Gastrocnemius medialis (tissue), 4 donors: Measurements from ENCODE around the gene TRIM44. TPM values are rescaled to one million over a fixed set of nuclear protein-coding genes. Genes with fewer than 3 reads are reported as not detected.

Experiments
- ATAC-seq, 2 donors: fragments of 150-250 bp; one replicate each; pipeline ENCODE4 v1.9.1; 2016
- DNase-seq, 2 donors: peaks; one replicate each; pipeline ENCODE4 v3.0.0-alpha.2; 2019
- H3K27ac ChIP-seq, 4 donors: fragments of 200-600 bp; sonication (generic); 1 replicate in 1 of 4; 2 replicates in 3 of 4; pipeline ENCODE4 v1.5.1; 2016 to 2018; ENCODE audit warnings: mild to moderate bottlenecking in 2 of 4, moderate library complexity in 1 of 4
- H3K27me3 ChIP-seq, 3 donors: fragments of 200-600 bp; sonication (generic) in 2 of 3; 1 replicate in 1 of 3; 2 replicates in 2 of 3; pipeline versions ENCODE4 v1.5.1 to v1.6.0; 2016 to 2019; ENCODE audit warnings: mild to moderate bottlenecking in 1 of 3, moderate library complexity in 1 of 3
- H3K36me3 ChIP-seq, 2 donors: fragments of 200-600 bp; sonication (generic) in 1 of 2; one replicate each; pipeline ENCODE4 v1.5.1; 2017 to 2018
- H3K4me1 ChIP-seq, 2 donors: fragments of 200-600 bp; sonication (generic) in 1 of 2; one replicate each; pipeline ENCODE4 v1.5.1; 2016 to 2017; ENCODE audit warnings: mild to moderate bottlenecking in 2 of 2
- H3K4me3 ChIP-seq, 4 donors: fragments of 200-600 bp; sonication (generic) in 3 of 4; 1 replicate in 1 of 4; 2 replicates in 3 of 4; pipeline ENCODE4 v1.5.1; 2016 to 2019; ENCODE audit warnings: mild to moderate bottlenecking in 2 of 4
- H3K9me3 ChIP-seq, 3 donors: fragments of 200-600 bp; sonication (generic) in 2 of 3; 1 replicate in 1 of 3; 2 replicates in 2 of 3; pipeline ENCODE4 v1.5.1; 2016 to 2019
- POLR2A ChIP-seq, 2 donors: fragments of 450-650 bp; IDR thresholded peaks; one replicate each; pipeline ENCODE4 v1.6.1; 2017; ENCODE audit warnings: antibody characterized with exemption in 2 of 2, mild to moderate bottlenecking in 2 of 2, moderate library complexity in 2 of 2
- in situ Hi-C, 4 donors: fragments of 200-750 bp; cut with MboI; loops; one replicate each; pipeline versions ENCODE4 v1.15.0 to v1.8.0; 2017; ENCODE audit warnings: low sequenced_read_pairs in 4 of 4
- intact Hi-C: fragments of 100-400 bp; cut with DNase I; formaldehyde crosslinking; loops from one replicate; pipeline ENCODE4 v1.15.1; 2023; ENCODE audit warnings: low total_unique reads
- total RNA-seq, 4 donors: library from RNA; depleted of rRNA; stranded (reverse); fragments of >200 nt; gene quantifications; one replicate each; pipeline versions ENCODE4 v1.1.0 to v1.2.3, GENCODE V29; 2016
- TF ChIP-seq, protein P1 (sequence below), 5 experiments: fragments of 450-650 bp in 3 of 5; fragments of 200-600 bp in 2 of 5; sonication (generic) in 2 of 5; IDR thresholded peaks in 4 of 5; conservative IDR thresholded peaks in 1 of 5; 1 replicate in 4 of 5; 2 replicates in 1 of 5; pipeline ENCODE4 v1.5.1; 2016 to 2019; ENCODE audit warnings: antibody characterized with exemption in 5 of 5, mild to moderate bottlenecking in 3 of 5, moderate library complexity in 3 of 5

The TRIM44 gene
- total RNA-seq, 4 donors from 2014 or later: 25.5 to 30.5 (median 26.2) TPM

DNA sequence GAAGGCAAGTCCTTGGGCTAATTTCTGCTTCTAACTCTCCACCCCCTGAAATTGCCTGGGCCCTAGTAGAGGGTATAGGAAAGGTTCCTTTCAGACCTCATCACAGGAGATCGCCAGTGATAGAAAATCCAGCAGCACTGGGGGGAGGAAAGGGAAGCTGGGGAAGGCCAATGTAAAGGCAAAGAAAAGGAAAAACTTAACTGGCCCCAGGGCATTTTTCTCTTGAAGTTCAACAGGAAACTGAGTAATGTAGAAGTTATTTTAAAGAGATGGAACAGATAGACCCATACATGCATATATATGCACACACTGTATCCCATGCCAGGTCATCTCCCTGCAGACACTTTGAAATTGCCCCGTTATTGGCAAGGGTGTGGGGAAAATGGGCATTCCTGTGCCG, 134.0 kb downstream of the TRIM44 start:
- TF ChIP-seq, protein P1, sequence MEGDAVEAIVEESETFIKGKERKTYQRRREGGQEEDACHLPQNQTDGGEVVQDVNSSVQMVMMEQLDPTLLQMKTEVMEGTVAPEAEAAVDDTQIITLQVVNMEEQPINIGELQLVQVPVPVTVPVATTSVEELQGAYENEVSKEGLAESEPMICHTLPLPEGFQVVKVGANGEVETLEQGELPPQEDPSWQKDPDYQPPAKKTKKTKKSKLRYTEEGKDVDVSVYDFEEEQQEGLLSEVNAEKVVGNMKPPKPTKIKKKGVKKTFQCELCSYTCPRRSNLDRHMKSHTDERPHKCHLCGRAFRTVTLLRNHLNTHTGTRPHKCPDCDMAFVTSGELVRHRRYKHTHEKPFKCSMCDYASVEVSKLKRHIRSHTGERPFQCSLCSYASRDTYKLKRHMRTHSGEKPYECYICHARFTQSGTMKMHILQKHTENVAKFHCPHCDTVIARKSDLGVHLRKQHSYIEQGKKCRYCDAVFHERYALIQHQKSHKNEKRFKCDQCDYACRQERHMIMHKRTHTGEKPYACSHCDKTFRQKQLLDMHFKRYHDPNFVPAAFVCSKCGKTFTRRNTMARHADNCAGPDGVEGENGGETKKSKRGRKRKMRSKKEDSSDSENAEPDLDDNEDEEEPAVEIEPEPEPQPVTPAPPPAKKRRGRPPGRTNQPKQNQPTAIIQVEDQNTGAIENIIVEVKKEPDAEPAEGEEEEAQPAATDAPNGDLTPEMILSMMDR (IDR thresholded peaks at IDR 0.05 in 4 of 5, conservative IDR thresholded peaks at IDR 0.05 in 1 of 5): no peak
- TF ChIP-seq POLR2A (IDR thresholded peaks at IDR 0.05): no peak
- ATAC-seq (no peak), DNase-seq (no peak)
- Histone ChIP-seq H3K36me3 (no peaks in the 10 kb centered on the region), H3K27me3 (no peaks in the 10 kb centered on the region), H3K4me1 (peaks cover 27 to 47% of the 10 kb centered on the region in 2 donors), H3K9me3 (no peaks in the 10 kb centered on the region), H3K4me3 (no peak overlapping the region), H3K27ac (no peak overlapping the region)
- in situ Hi-C loops (no loop called here), intact Hi-C loops (no loop called here)

DNA sequence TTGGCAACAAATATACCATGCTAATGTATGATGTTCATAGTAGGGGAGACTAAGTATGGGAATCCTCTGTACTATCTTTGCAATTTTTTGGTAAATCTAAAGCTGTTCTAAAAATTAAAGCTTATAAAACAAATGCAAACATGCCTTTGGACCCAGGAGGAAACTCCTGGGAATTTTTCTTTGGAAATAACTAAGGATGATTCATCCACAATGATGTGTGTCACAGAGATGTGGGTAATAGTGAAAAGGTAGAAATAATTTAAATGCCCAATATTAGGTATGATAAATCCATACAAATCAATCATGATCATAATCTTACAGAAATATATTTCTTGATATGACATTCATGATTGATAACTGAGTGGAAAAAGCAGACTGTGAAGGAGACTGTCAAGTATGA, 135.8 kb downstream of the TRIM44 start:
- DNase-seq: no peak
- intact Hi-C loops: no loop called here
- no peak overlapping the region for H3K4me3 ChIP-seq
- no peaks in the 10 kb centered on the region for H3K9me3 ChIP-seq
- no peak for TF ChIP-seq POLR2A (IDR thresholded peaks at IDR 0.05)
- TF ChIP-seq, protein P1 (IDR thresholded peaks at IDR 0.05 in 4 of 5, conservative IDR thresholded peaks at IDR 0.05 in 1 of 5): no peak
- in situ Hi-C loops: no loop called here
- no peak overlapping the region for H3K27ac ChIP-seq
- ATAC-seq: no peak
- H3K36me3 ChIP-seq: no peaks in the 10 kb centered on the region
- H3K27me3 ChIP-seq: no peaks in the 10 kb centered on the region
- H3K4me1 ChIP-seq: peaks cover 12 to 34% of the 10 kb centered on the region in 2 donors

DNA sequence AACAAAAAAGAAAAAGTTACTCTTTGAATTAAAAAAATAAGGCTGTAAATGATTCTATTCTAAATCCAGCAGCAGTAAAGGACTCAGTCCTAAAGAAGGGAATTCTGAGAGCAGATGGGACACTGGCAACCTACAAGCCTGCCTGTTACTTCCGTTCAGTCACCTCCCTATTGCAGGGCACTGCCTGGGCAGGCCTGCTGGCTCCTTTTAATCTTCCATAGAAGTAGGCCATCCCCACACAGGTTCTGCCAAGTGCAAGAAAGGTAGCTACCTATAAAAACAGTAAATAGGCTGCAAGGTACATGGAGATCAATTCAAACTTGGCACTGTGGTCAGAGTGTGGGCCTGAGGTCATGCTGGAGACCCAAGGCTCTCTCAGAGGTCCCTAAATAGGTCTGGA, 136.4 kb downstream of the TRIM44 start:
- ATAC-seq (no peak), DNase-seq (no peak)
- Histone ChIP-seq H3K27ac (no peak overlapping the region), H3K4me1 (peaks cover 11 to 37% of the 10 kb centered on the region in 2 donors), H3K36me3 (no peaks in the 10 kb centered on the region), H3K4me3 (no peak overlapping the region), H3K9me3 (no peaks in the 10 kb centered on the region), H3K27me3 (no peaks in the 10 kb centered on the region)
- intact Hi-C loops (no loop called here), in situ Hi-C loops (no loop called here)
- TF ChIP-seq, protein P1 (IDR thresholded peaks at IDR 0.05 in 4 of 5, conservative IDR thresholded peaks at IDR 0.05 in 1 of 5): no peak
- TF ChIP-seq POLR2A (IDR thresholded peaks at IDR 0.05): no peak

DNA sequence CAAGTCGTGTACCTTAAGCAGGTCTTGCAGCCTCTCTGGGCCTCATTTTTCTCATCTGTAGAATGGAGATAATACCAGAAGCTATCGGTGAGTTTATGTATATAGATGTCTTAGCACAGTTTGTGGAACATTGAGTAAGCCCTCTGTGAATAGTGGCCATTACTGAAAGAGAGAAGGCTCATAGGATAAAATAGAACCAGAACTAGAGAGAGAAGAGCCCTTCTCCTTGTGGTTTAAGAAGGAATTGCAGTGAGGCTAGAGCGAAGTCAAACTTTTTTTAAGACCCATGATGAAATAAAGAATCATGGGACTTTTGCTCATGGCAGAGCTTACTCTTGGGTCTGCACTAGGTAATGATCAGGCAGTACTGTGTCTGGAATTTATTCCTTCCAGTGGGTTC, 137.1 kb downstream of the TRIM44 start:
- intact Hi-C loops (no loop called here), in situ Hi-C loops (loop anchor here in 3 of 4 donors (25.0 kb wide), 2 partner anchors 463 to 688 kb away; no protein-coding TSS in a partner anchor)
- Histone ChIP-seq H3K27me3 (no peaks in the 10 kb centered on the region), H3K27ac (no peak overlapping the region), H3K4me1 (peaks cover 8 to 35% of the 10 kb centered on the region in 2 donors), H3K36me3 (no peaks in the 10 kb centered on the region), H3K4me3 (no peak overlapping the region), H3K9me3 (no peaks in the 10 kb centered on the region)
- DNase-seq: no peak
- ATAC-seq: no peak
- TF ChIP-seq POLR2A (IDR thresholded peaks at IDR 0.05): no peak
- TF ChIP-seq, protein P1 (IDR thresholded peaks at IDR 0.05 in 4 of 5, conservative IDR thresholded peaks at IDR 0.05 in 1 of 5): no peak
